NOMO-1 (cell line): ENCODE data around the gene AHNAK.
"Not testable (repeated sequence)": the region's sequence is repeated elsewhere in the genome, so short reads cannot be mapped to it uniquely, and the experiment has no call there.

Experiments used
- DNase-seq, 2 experiments: peaks; one replicate each; lab custom pipeline; 2025; ENCODE audit not compliant: unreplicated experiment in 2 of 2; lab: John Stamatoyannopoulos, UW

Gene AHNAK

DNA sequence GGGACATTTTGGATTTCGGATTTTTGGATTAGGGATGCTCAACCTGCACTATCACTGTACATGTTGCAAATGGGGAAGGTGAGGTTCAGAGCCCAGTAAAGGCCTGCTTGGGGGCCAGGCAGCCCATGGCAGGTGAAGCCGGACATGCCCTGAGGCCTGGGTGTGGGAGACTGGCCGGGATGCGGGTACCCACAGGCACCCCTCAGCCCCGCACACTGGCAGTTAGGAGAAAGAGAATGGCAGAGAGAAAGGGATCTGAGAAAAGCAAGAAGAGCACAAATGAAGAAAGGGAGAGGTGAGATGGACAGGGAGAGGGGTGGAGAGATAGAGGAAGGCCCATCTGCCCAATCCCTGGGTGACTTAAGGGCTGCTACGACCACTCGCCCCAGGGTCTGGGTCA is 75.0 kb downstream of the AHNAK start:
- DNase-seq, result no peak

DNA sequence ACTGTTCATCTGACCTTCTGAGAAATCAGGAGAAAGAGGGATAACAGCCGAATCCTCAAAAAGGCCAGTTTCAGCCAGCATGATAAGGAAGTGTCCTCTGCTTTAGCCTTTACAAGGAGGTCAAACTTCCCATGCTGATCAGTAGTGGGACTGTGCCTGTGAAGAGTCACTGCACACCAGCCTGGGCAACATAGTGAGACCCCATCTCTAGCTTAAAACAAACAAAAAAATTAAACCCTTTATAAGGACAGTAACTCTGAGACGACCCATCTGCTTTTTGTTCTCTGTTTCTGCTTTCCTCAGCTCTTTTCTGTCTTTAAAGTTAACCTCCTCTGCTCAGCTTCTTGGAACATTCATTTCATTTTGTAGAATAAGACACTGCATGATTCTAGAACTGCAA is 78.0 kb downstream of the AHNAK start:
- no peak for DNase-seq

DNA sequence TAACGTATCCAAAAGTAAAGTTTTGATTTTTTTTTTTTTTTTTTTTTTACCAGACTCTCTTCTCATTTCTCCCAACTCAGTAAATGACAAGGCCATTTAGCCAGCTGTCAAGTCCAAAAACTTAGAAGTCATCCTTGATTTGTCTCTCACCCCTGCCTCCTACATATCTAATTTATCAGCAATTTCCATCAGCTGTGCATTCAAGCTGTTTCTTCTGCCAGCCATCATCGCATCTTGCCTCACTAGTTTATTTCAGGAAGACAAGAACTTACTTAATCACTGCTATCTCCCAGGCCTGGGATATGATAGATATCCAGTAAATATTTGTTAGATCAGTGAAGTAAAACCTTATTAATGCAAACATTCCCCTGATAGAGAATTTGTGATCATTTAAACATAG is 80.2 kb downstream of the AHNAK start:
- no peak for DNase-seq

DNA sequence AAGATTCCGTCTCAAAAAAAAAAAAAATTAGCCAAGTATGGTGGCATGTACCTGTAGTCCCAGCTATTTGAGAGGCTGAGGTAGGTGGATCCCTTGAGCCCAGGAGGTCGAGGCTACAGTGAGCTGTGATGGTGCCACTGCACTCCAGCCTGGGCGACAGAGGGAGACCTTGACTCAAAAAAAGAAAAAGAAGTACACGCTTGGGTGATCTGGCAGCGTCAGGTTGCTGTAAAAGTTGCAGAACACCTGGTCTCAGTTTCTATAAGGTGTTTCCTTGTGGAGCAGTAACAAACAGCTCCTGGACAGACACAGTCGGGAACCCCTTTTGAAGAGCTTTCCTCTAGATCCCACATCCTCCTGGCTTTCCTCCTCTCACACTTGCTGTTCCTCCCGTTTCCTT is 82.0 kb downstream of the AHNAK start:
- DNase-seq, result no peak

GRCh38 chr11:62463121-62463542 is 83.5 kb downstream of the AHNAK start:
- peak; percentile 55 to 74 for DNase-seq

DNA sequence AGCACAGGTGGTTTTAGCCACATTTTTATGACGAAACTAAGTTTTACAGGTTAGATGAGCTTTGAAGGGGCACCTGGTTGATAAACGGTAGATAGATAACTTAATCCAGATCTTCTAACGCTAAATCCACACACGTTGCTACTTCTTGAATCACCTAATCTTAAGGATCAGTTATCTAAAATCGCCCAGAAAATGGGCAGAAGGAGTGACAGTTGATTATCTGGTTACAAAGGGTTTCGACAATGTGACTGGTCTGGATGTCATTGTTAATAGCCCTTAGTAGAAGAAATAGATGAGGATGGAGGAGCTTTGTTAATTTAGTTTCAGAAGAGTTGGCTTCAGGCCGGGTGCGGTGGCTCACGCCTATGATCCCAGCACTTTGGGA is 84.1 kb downstream of the AHNAK start:
- peak in 1 of 2 experiments; percentile 52 for DNase-seq

- peak; percentile 68 to 80 for DNase-seq
These were observed 84.7 kb downstream of the AHNAK start for GRCh38 chr11:62461740-62462507.

DNA sequence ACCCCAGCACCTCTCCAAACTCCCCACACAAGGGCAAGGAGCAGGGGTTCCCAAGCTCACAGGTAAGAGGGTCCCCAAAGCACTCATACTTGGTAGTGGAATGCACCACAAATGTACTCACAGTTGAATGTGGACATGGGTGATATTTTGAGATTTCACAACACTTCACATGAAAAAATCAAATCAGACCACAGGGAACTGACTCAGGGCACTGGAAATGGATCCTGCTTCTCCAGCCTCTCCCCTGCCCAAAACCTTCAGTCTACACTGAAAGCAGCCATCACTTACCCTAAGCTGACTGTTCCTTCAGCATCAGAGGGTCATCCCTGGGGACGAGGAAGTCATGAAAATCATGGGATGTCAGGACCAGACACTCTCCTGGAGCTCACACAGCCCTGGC is 87.5 kb downstream of the AHNAK start:
- DNase-seq, result peak in 1 of 2 experiments; percentile 11

- peak; percentile 56 to 79 for DNase-seq
These were observed 88.2 kb downstream of the AHNAK start for GRCh38 chr11:62458212-62459002.

DNA sequence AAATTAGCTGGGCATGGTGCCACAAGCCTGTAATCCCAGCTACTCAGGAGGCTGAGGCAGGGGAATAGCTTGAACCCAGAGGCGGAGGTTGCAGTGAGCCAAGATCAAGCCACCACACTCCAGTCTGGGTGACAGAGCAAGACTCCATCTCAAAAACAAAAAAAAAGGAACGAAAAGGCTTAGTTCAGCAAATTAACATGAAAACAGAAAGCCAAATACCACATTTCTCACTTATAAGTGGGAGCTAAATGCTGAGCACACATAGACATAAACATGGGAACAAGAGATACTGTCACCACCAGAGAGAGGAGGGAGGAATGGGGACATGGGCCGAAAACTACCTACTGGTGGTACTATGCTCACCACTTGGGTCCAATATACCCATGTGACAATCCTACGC is 89.1 kb downstream of the AHNAK start:
- peak in 1 of 2 experiments; percentile 9 for DNase-seq

DNA sequence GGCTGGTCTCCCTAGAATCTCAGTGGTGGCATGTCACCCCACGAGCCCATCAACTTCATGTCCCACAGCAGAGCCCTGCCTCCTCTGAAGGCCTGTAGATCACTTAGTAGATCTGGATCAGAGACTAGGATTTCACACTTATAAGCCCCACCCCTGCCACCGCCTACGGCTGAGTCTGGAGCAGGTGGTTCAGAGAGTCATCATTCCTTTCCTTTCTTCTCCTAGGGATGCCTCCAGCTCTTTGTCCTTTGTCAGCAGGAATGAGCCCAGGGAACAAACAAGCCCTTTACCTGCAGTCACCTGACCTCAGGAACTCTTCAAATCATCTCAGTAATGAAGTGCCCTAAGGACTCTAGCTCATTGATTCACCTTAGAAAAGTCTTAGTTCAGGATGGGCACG is 90.0 kb downstream of the AHNAK start:
- DNase-seq, result no peak

- no peak for DNase-seq
These were observed 93.7 kb downstream of the AHNAK start for GRCh38 chr11:62452839-62453468.

GRCh38 chr11:62452261-62452660 is 94.3 kb downstream of the AHNAK start:
- DNase-seq, result no peak

GRCh38 chr11:62451241-62451621 is 95.4 kb downstream of the AHNAK start:
- no peak for DNase-seq

- DNase-seq, result no peak
These were observed 95.9 kb downstream of the AHNAK start for GRCh38 chr11:62450543-62451240.

DNA sequence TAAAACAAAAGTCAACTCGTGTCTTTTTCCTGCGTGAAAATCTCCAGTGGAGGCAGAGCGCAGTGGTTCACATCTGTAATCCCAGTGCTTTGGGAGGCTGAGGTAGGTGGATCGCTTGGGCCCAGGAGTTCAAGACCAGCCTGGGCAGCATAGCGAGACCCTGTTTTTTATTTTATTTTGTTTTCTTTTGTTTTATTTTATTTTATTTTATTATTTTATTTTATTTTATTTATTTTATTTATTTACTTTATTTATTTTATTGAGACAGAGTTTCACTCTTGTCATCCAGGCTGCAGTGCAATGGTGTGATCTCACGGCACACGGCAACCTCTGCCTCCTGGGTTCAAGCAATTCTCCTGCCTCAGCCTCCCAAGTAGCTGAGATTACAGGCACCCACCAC is 96.7 kb downstream of the AHNAK start:
- DNase-seq, result not testable (repeated sequence)

GRCh38 chr11:62449451-62449851 is 97.2 kb downstream of the AHNAK start:
- DNase-seq, result no peak

DNA sequence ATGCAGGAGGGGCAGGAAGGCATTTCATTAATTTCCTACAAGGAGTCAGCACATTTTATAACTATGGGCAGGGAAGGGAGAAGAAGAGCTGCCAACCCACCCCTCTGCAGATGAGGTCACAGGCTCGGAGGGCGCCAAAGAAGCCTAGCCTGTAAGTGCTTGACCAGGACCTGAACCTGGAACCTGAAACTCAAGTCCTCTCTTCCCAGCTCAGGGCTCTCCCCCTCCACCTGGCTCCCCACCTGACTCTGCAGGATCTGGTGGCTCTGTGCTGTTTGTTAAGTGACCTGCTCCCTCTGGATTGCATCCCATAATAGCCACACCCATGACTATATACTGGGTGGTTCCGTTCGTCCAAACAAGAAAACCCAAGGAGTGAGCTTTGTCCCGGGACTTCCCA is 100.5 kb downstream of the AHNAK start:
- no peak for DNase-seq

- no peak for DNase-seq
These were observed 101.3 kb downstream of the AHNAK start for GRCh38 chr11:62445314-62445740.

DNA sequence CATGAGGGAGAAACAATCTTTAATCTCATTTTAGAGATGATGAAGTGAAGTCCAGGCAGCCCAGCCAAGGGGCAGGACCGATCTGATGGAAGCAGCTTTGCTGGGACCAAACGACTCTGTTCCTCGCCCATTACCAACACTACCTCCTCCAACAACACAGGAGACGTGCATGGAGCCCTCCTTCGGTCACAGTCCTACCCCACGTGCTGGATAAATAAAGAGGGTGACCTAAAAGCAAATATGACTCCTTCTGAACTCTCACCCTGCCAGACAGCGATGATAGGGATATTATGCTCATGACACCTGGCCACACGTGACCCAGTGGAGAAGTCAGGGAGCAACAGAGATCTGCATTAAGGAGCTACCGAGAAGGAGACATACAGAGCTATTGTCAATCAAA is 101.8 kb downstream of the AHNAK start:
- no peak for DNase-seq

GRCh38 chr11:62444236-62444833 is 102.3 kb downstream of the AHNAK start:
- DNase-seq, result peak; percentile 80 to 95
